Activated T-helper 9 cell treated with anti-CD3 and anti-CD28 coated beads, Interleukin-2, amount 50 U/mL, for 16 hours (primary cell): ENCODE data around the gene ZNF791.
A peak's percentile ranks its signal among the peaks of the same experiment; 100 is the strongest.
"Not testable (repeated sequence)": the region's sequence is repeated elsewhere in the genome, so short reads cannot be mapped to it uniquely, and the experiment has no call there.

Experiments
- DNase-seq: peaks from one replicate; pipeline ENCODE4 v3.0.0-alpha.2; 2020; ENCODE audit warnings: low read depth

ZNF791 gene

DNA sequence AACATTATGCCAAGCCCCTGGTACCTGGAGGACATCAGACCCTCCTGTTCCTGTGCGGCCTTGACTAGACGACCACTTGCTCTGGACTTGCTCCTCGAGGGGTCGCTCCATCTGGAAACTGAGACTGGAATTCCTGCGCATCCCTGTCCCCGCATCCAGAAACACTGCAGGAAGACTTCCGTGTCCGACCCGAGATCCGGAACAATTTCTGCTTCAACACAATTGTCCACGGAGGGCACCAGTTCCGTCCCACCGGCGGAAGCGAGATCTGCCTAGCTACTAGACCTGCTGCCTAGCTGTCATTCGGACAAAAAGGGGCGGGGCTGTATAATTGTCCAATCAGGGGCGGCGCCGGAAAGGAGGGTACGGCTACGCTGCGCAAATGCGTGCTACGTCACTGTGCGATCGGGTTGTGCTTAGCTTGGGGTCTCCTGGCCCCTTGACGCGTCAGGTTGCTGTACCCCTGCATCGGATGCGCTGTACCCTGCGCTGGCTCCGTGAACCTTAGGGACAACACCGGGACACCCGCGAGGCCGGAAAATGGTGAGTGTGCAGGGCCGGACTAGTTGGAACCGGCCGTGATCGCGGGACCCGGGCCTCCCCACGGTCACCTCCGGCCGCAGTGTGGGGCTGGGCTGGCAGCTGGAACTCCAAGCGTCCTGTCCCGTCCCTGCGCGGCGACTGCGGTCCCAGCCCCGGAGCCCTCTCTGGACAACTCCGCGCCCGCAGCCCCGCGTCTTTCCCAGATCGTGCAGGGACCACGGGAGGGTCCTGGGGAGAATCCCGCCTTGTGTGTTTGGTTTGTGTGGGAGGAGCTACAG is at the start of gene ZNF791, which contains the start of gene ZNF490:
Gene ZNF791 (plus strand): TSS at position 381 of the 821 bp plus-strand sequence. CDS start 160 bp downstream, at position 541.
Gene ZNF490 (minus strand): TSS at position 274 of the 821 bp plus-strand sequence. CDS start 133 bp downstream, at position 141.
- DNase-seq = peak; percentile 91

GRCh38 chr19:12564016-12564664 is 46.6 kb upstream of the ZNF791 start:
- DNase-seq = peak; percentile 88

GRCh38 chr19:12566380-12566779 is 44.3 kb upstream of the ZNF791 start:
- not testable (repeated sequence) for DNase-seq

DNA sequence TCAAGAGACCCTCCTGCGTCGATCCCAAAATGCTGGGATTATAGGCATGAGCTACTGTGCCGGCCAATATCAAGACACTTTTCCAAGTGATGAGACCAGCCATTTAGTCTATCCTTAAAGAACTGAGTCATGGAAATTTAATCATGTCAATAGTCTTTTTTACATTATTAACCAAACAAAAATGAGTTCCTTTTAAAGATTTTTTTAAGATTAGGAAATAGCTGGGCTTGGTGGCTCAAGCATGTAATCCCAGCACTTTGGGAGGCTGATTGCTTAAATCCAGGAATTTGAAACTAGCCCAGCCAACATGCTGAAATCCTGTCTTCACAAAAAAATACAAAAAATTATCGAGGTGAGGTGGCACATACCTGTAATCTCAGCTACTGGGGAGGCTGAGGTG is 42.8 kb upstream of the ZNF791 start:
- DNase-seq = no peak

- DNase-seq = no peak
Observed at GRCh38 chr19:12574036-12574435, 36.7 kb upstream of the ZNF791 start.

GRCh38 chr19:12578641-12579040 is 32.1 kb upstream of the ZNF791 start:
- no peak for DNase-seq

GRCh38 chr19:12580180-12580694 is 30.5 kb upstream of the ZNF791 start:
- no peak for DNase-seq

- no peak for DNase-seq
Observed at GRCh38 chr19:12581100-12581499, 29.6 kb upstream of the ZNF791 start.

GRCh38 chr19:12596485-12596884 is 14.2 kb upstream of the ZNF791 start:
- no peak for DNase-seq

DNA sequence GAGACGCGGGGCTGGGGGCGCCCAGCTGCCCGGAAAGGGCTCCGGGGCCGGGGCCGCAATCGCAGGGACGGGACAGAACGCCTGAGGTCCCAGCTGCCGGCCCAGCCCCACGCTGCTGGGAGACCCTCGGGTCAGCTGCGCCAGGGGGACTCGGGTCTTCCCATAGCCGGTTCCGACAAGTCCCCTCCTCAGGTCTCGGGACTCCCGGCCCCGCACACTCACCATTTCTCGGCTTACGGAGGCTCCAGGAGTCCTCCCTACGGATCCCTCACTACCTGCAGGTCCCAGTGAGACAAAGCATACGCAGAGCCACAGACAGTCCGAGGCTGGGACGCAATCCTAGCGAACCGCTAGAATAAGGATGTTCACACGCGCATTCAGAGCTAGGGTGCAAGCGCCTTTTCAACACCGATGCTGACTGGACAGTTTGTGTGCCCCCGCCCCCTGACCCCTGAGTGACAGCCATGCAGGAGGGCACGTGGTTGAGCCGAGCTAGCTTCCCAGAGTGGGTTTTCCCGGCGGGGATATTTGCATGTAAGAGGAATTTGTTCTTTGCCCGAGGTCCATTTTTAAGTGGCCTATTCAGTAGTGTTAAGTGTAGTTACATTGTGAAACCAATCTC is 13.7 kb upstream of the ZNF791 start:
- DNase-seq = no peak

DNA sequence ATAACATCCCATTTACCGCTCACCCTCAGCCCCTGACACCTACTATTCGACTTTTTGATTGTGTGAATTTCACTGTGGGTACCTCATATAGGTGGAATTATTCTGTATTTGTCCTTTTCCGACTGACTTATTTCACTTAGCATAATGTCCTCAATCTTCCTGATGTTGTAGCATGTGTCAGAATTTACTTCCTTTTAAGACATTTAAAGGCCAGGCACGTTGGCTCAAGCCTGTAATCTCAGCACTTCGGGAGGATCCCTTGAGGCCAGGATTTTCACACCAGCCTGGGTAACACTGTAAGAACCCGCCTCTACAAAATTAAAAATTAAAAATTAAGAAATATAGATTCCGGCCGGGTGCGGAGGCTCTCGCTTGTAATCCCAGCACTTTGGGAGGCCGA is 13.1 kb upstream of the ZNF791 start:
- no peak for DNase-seq

DNA sequence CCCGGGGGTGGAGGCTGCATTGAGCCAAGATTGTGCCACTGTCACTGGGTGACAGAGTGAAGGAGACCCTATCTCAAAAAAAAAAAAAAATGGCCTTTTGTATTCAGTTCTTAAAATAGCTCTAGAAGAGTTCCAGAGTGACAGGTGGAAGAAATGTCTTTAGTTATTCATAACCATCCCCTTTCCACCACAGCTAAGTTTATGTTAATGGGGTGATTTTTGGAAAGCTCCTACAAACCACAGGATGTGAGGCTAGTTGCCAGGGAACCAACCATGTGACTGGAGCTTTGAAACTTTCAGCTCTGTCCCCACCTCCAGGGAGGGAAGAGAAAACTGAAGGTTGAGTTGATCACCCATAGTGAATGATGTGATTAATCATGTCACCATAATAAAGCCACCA is 7.0 kb upstream of the ZNF791 start:
- peak; percentile 16 for DNase-seq

DNA sequence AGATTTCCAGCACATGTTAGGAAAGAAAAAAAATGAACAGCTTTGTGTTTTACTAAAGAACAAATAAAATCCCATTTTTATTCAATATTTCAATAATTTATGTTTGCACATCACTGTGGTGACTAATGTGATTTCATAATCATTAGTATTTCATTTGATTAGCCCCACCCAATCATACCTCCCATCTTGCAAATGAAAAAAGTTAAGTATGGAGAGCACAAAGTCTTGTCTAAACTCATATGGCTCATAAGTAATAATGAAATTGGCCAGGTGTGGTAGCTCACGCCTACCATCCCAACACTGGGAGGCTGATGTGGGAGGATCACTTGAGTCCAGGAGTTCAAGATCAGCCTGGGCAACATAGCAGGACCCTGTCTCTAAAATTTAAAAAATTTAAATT is 3.9 kb upstream of the ZNF791 start:
- no peak for DNase-seq

DNA sequence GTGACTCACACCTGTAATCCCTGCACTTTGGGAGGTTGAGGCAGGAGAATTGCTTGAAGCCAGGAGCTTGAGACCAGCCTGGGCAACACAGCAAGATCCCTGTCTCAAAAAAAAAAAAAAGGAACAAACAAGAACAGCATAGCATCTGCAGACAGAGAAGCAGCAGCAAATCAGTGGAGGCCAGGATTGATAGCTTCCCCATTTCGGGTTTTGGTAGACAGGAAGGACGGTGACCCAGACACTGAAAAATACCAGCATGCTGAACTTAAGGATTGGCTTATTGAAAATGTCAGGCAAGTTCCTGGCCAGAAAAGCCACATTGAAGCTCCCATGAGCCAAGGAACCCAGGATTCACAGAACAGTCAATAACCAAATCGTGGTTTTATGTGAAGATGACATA is 3.1 kb upstream of the ZNF791 start:
- no peak for DNase-seq

GRCh38 chr19:12611361-12611699 is 610 bp downstream of the ZNF791 start:
- DNase-seq = no peak

DNA sequence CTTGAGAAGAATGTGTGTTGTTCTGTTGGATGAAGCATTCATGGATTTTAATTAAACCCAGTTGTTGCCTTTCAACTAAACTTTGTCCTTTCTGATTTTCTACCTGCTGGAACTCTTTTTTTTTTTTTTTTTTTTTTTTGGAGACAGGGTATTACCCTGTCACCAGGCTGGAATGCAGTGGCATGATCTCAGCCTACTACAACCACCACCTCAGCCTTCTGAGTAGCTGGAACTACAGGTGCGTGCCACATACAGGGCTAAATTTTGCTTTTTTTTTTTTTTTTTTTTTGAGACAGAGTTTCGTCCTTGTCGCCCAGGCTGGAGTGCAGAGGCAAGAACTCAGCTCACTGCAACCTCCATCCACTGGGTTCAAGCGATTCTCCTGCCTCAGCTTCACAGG is 6.9 kb downstream of the ZNF791 start:
- no peak for DNase-seq

DNA sequence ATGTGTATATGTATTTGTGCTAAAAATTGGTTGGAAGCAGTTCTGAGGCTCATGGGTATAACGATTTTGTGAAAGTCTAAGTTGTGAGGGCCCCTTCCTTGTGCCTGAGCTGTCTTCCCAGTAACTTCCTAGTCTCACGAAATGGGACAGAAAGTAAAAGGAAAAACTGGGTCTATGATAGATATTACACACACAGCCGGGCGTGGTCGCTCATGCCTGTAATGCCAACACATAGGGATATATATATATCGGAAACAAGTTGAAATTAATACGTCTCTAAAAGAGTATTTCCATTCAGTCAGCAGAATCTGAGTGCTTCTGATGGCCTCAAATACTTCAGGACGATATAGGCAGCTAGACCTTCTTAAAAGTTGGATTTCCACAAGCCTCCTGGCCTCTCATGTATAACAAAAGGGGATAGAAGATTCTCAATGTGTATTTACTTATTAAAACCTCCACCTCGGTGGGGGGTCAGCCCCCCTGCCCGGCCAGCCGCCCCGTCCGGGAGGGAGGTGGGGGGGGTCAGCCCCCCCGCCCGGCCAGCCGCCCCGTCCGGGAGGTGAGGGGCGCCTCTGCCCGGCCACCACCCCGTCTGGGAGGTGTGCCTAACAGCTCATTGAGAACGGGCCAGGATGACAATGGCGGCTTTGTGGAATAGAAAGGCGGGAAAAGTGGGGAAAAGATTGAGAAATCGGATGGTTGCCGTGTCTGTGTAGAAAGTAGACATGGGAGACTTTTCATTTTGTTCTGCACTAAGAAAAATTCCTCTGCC is 10.7 kb downstream of the ZNF791 start:
- DNase-seq = not testable (repeated sequence)

DNA sequence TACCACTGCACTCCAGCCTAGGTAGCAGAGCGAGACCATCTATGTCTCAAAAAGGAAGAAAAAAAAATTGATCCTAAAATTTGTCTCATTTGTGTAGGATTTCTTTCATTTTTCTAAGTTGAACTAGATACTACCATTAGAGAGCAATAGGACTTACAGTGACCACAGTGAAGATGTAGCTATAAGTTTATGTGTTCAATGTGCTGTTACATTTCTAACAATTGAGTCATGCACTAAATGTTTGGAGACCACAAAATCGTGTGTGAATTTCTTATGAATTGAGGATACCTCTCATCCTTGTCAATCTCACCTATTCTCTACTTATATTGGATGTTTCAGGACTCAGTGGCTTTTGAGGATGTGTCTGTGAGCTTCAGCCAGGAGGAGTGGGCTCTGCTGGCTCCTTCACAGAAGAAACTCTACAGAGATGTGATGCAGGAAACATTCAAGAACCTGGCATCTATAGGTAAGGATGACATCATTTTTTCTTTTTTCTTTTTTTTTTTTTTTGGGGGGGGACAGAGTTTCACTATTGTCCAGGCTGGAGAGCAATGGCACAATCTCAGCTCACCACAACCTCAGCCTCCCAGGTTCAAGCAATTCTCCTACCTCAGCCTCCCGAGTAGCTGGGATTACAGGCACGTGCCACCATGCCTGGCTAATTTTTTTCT is 12.8 kb downstream of the ZNF791 start:
- DNase-seq = no peak

DNA sequence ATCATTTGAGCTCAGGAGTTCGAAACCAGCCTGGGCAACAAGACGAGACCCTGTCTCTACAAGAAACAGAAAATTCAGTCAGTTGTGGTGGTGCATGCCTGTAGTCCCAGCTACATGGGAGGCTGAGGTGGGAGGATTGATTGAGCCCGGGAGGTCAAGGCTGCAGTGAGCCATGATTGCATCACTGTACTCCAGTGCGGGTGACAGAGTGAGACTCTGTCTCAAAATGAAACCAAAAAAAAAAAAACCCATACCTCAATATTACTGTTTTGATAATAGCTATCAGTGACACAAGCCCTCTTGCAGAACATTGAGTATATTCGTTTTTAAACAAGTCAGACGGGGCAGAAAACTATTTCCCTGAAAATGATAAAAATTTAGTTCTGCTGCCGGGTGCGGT is 16.2 kb downstream of the ZNF791 start:
- DNase-seq = no peak

GRCh38 chr19:12628040-12629022 is 17.6 kb downstream of the ZNF791 start:
- no peak for DNase-seq
